Measurements from ENCODE around the gene CLDN22. TPM values are rescaled to one million over a fixed set of nuclear protein-coding genes. Genes with fewer than 3 reads are reported as not detected.

Gene CLDN22
- total RNA-seq, 1 donor from 2014 or later = not detected

DNA sequence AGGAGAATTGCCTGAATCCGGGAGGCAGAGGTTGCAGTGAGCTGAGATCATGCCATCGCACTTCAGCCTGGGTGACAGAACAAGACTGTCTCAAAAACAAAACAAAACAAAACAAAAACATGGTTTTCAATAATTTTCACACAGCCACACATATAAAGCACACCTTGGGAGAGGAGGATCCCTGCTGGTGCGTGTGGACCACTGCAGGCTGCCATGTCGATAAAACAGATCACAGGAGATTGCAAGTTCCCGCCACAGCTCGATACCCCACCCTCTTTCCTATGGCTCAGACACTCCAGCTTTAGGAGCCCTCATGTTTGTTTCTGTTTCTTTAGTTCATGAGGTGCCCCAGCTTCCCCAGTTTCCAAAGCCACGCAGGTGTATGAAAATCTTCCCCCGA lies 33.5 kb upstream of the CLDN22 start:
- Mint-ChIP-seq H3K36me3 (ENCODE audit: low read depth) (no peaks in the 10 kb centered on the region), H3K4me3 (ENCODE audit: low read depth) (no peak overlapping the region), H3K27me3 (ENCODE audit: low read depth) (no peaks in the 10 kb centered on the region), H3K9me3 (no peaks in the 10 kb centered on the region), H3K4me1 (ENCODE audit: low read depth) (peaks cover 11% of the 10 kb centered on the region), H3K27ac (no peak overlapping the region)
- DNase-seq (ENCODE audit: low spot score) = no peak
- intact Hi-C loops (cut with micrococcal nuclease) = no loop called here

- peaks cover 11% of the 10 kb centered on the region for H3K4me1 Mint-ChIP-seq (ENCODE audit: low read depth)
- H3K27ac Mint-ChIP-seq = no peak overlapping the region
- no peak overlapping the region for H3K4me3 Mint-ChIP-seq (ENCODE audit: low read depth)
- no peak for DNase-seq (ENCODE audit: low spot score)
- intact Hi-C loops (cut with micrococcal nuclease) = no loop called here
- no peaks in the 10 kb centered on the region for H3K36me3 Mint-ChIP-seq (ENCODE audit: low read depth)
- no peaks in the 10 kb centered on the region for H3K9me3 Mint-ChIP-seq
- no peaks in the 10 kb centered on the region for H3K27me3 Mint-ChIP-seq (ENCODE audit: low read depth)
Observed at GRCh38 chr4:183352546-183352945, 32.5 kb upstream of the CLDN22 start.

- H3K27me3 Mint-ChIP-seq (ENCODE audit: low read depth) = no peaks in the 10 kb centered on the region
- H3K27ac Mint-ChIP-seq = no peak overlapping the region
- no peak for DNase-seq (ENCODE audit: low spot score)
- intact Hi-C loops (cut with micrococcal nuclease) = no loop called here
- no peaks in the 10 kb centered on the region for H3K36me3 Mint-ChIP-seq (ENCODE audit: low read depth)
- peaks cover 11% of the 10 kb centered on the region for H3K4me1 Mint-ChIP-seq (ENCODE audit: low read depth)
- H3K9me3 Mint-ChIP-seq = no peaks in the 10 kb centered on the region
- H3K4me3 Mint-ChIP-seq (ENCODE audit: low read depth) = no peak overlapping the region
Observed at GRCh38 chr4:183350317-183351071, 30.4 kb upstream of the CLDN22 start.

GRCh38 chr4:183349673-183350072 lies 29.6 kb upstream of the CLDN22 start:
- peaks cover 11% of the 10 kb centered on the region for H3K4me1 Mint-ChIP-seq (ENCODE audit: low read depth)
- no peak overlapping the region for H3K27ac Mint-ChIP-seq
- H3K9me3 Mint-ChIP-seq = no peaks in the 10 kb centered on the region
- no peak for DNase-seq (ENCODE audit: low spot score)
- H3K4me3 Mint-ChIP-seq (ENCODE audit: low read depth) = no peak overlapping the region
- H3K27me3 Mint-ChIP-seq (ENCODE audit: low read depth) = no peaks in the 10 kb centered on the region
- no peaks in the 10 kb centered on the region for H3K36me3 Mint-ChIP-seq (ENCODE audit: low read depth)
- intact Hi-C loops (cut with micrococcal nuclease) = loop anchor here (5.0 kb wide), 1 partner anchor 48 kb away; no protein-coding TSS in a partner anchor

DNA sequence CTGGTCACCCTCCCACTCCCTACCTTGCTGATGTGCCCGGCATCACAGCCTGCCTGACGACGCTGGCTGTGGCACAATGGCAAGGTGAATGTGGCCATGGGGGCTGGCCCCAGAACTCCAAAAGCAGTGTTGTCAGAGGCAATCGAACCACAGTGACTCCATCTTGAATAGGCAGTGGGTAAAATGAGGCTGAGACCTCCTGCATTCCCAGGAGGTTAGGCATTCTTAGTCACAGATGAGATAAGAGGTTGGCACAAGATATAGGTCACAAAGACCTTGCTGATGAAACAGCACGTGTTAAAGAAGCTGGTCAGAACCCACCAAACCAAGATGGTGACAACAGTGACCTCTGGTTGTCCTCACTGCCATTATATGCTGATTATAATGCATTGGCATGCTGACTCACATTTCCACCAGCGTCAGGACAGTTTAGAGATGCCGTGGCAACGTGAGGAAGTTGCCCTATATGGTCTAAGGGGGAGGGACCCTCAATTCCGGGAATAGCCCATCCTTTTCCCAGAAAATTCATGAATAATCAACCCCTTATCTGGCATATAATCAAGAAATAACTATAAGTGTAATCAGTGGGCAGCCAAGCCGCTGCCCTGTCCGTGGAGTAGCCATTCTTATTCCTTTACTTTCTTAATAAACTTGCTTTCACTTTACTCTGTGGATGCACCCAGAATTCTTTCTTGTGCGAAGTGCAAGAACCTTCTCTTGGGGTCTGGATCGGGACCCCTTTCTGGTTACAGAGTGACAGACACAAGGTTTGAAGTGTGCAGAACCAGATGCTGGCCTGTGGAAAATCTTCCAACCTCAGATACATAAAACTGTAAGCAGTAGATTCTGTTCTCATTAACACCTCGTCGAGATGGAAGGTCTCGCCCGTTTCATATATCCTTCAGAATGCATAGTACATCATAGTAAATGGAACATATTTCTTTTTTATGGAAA lies 28.9 kb upstream of the CLDN22 start:
- Mint-ChIP-seq H3K9me3 (no peaks in the 10 kb centered on the region), H3K27ac (no peak overlapping the region), H3K36me3 (ENCODE audit: low read depth) (no peaks in the 10 kb centered on the region), H3K4me3 (ENCODE audit: low read depth) (no peak overlapping the region), H3K4me1 (ENCODE audit: low read depth) (peaks cover 11% of the 10 kb centered on the region), H3K27me3 (ENCODE audit: low read depth) (no peaks in the 10 kb centered on the region)
- intact Hi-C loops (cut with micrococcal nuclease) = loop anchor here (5.0 kb wide), 1 partner anchor 48 kb away; no protein-coding TSS in a partner anchor
- no peak for DNase-seq (ENCODE audit: low spot score)

- no peaks in the 10 kb centered on the region for H3K9me3 Mint-ChIP-seq
- peaks cover 2% of the 10 kb centered on the region for H3K27me3 Mint-ChIP-seq (ENCODE audit: low read depth)
- no peaks in the 10 kb centered on the region for H3K36me3 Mint-ChIP-seq (ENCODE audit: low read depth)
- intact Hi-C loops (cut with micrococcal nuclease) = loop anchor here (5.0 kb wide), 1 partner anchor 49 kb away; no protein-coding TSS in a partner anchor
- no peak overlapping the region for H3K27ac Mint-ChIP-seq
- H3K4me1 Mint-ChIP-seq (ENCODE audit: low read depth) = peaks cover 11% of the 10 kb centered on the region
- no peak overlapping the region for H3K4me3 Mint-ChIP-seq (ENCODE audit: low read depth)
- no peak for DNase-seq (ENCODE audit: low spot score)
Observed at GRCh38 chr4:183348136-183348535, 28.1 kb upstream of the CLDN22 start.

DNA sequence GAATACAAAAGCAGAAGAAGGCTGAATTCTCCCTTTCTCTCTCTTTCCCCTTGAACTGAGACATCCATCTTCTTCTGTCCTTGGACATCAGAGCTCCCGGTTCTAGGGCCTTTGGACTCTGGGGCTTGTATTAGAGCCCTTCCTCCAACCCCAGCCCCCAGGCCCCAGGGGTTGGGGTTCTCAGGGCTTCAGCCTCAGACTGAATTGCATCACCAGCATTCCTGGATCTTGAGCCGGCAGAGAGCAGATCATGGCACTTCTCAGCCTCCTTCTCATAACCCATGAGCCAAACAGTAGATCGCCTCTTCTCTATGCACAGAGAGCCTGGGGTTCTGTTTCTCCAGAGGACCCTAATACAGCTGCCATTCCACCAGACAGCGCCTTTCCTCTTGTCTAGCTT lies 27.5 kb upstream of the CLDN22 start:
- H3K4me3 Mint-ChIP-seq (ENCODE audit: low read depth) = no peak overlapping the region
- H3K27me3 Mint-ChIP-seq (ENCODE audit: low read depth) = peaks cover 5% of the 10 kb centered on the region
- DNase-seq (ENCODE audit: low spot score) = no peak
- H3K4me1 Mint-ChIP-seq (ENCODE audit: low read depth) = peaks cover 11% of the 10 kb centered on the region
- H3K9me3 Mint-ChIP-seq = no peaks in the 10 kb centered on the region
- intact Hi-C loops (cut with micrococcal nuclease) = loop anchor here (5.0 kb wide), 1 partner anchor 50 kb away; no protein-coding TSS in a partner anchor
- H3K27ac Mint-ChIP-seq = no peak overlapping the region
- H3K36me3 Mint-ChIP-seq (ENCODE audit: low read depth) = no peaks in the 10 kb centered on the region

DNA sequence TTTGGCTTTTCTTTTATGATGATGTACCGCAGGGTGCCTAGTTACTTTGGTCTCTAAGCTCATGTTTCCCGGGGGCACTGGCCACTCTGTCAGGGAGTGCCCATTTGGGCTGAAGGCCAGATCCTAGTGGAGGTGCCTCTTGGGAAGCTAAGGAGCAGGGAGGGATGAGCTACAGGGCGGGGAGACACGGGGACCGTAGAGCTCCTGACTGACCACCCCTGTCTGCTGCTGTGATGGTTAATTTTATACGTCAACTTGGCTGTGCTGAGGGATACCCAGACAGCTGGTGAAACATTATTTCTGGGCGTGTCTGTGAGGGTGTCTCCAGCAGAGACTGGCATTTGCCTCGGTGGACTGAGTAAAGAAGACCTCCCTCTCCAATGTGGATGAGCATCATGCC lies 27.1 kb upstream of the CLDN22 start:
- no peak for DNase-seq (ENCODE audit: low spot score)
- Mint-ChIP-seq H3K27me3 (ENCODE audit: low read depth) (peaks cover 5% of the 10 kb centered on the region), H3K36me3 (ENCODE audit: low read depth) (no peaks in the 10 kb centered on the region), H3K4me1 (ENCODE audit: low read depth) (peaks cover 11% of the 10 kb centered on the region), H3K9me3 (no peaks in the 10 kb centered on the region), H3K27ac (no peak overlapping the region), H3K4me3 (ENCODE audit: low read depth) (no peak overlapping the region)
- intact Hi-C loops (cut with micrococcal nuclease) = loop anchor here (5.0 kb wide), 1 partner anchor 50 kb away; no protein-coding TSS in a partner anchor

- no peaks in the 10 kb centered on the region for H3K36me3 Mint-ChIP-seq (ENCODE audit: low read depth)
- no peak overlapping the region for H3K27ac Mint-ChIP-seq
- H3K27me3 Mint-ChIP-seq (ENCODE audit: low read depth) = peaks cover 8% of the 10 kb centered on the region
- intact Hi-C loops (cut with micrococcal nuclease) = loop anchor here (5.0 kb wide), 1 partner anchor 52 kb away; no protein-coding TSS in a partner anchor
- H3K4me1 Mint-ChIP-seq (ENCODE audit: low read depth) = peaks cover 8% of the 10 kb centered on the region
- DNase-seq (ENCODE audit: low spot score) = no peak
- H3K4me3 Mint-ChIP-seq (ENCODE audit: low read depth) = no peak overlapping the region
- H3K9me3 Mint-ChIP-seq = no peaks in the 10 kb centered on the region
Observed at GRCh38 chr4:183345261-183345660, 25.2 kb upstream of the CLDN22 start.

DNA sequence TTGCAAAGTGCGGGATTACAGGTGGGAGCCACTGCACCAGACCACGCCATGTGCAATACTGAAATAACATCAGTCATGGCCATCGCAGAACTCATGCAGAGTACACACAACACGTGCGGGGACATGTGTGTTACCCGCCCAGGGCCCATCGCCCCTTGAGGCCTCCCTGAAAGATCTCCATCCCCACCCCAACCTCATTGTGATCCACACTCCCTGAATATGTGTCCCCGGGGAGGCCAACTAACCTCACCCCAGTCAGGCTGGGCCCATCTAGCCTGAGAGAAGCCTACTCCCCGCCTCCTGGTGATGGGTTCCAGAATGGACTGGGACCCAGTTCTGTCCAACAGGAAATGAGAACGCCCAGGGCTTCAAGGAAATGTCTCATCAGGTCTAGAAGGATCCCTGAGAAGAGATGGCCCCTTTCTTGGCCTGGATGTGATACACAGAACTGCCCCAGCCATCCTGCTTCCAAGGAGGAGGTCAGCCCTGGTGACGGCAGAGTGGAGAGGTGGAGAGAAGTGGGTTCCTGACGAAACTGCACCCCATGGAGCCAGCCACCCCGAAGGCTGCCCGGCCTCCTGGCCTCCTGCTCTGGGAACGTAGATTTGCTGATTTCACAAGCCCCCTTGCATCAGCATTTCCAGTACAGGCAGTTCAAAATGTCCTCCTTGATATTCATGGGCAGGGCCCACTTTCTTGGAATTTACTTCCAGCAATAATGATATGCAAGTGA lies 24.6 kb upstream of the CLDN22 start:
- intact Hi-C loops (cut with micrococcal nuclease) = loop anchor here (5.0 kb wide), 1 partner anchor 53 kb away; no protein-coding TSS in a partner anchor
- no peak overlapping the region for H3K4me3 Mint-ChIP-seq (ENCODE audit: low read depth)
- H3K27me3 Mint-ChIP-seq (ENCODE audit: low read depth) = peaks cover 8% of the 10 kb centered on the region

GRCh38 chr4:183343730-183344129 lies 23.7 kb upstream of the CLDN22 start:
- intact Hi-C loops (cut with micrococcal nuclease) = no loop called here
- Mint-ChIP-seq H3K36me3 (ENCODE audit: low read depth) (no peaks in the 10 kb centered on the region), H3K27me3 (ENCODE audit: low read depth) (peaks cover 8% of the 10 kb centered on the region), H3K4me1 (ENCODE audit: low read depth) (no peaks in the 10 kb centered on the region), H3K4me3 (ENCODE audit: low read depth) (no peak overlapping the region), H3K27ac (no peak overlapping the region), H3K9me3 (no peaks in the 10 kb centered on the region)
- no peak for DNase-seq (ENCODE audit: low spot score)

More for the DNA sequence above, 24.6 kb upstream of the CLDN22 start:
- DNase-seq (ENCODE audit: low spot score) = no peak
- Mint-ChIP-seq H3K36me3 (ENCODE audit: low read depth) (no peaks in the 10 kb centered on the region), H3K27ac (no peak overlapping the region), H3K4me1 (ENCODE audit: low read depth) (peaks cover 7% of the 10 kb centered on the region), H3K9me3 (no peaks in the 10 kb centered on the region)
